ENCODE measurements around the gene PREP. TPM values are rescaled to one million over a fixed set of nuclear protein-coding genes. Genes with fewer than 3 reads are reported as not detected.

The PREP gene
- polyA plus RNA-seq, 1 of the 3 experiments (the other 2 are of a cell fraction) = 20.9 TPM

GRCh38 chr6:105257340-105257739 lies 145.5 kb downstream of the PREP start:
- H3K4me2 ChIP-seq = no peak overlapping the region
- DNase-seq = no peak
- ChIA-PET CTCF (interaction anchor here (1.3 kb wide), 1 partner anchor 31 kb away, joined by 4 read pairs; no protein-coding TSS in a partner anchor), POLR2A (no interaction called here)
- no peak overlapping the region for H3K27ac ChIP-seq (ENCODE audit: low read depth in 2 of 2, low read length in 1 of 2)
- H3K9ac ChIP-seq = no peak overlapping the region
- H3K4me3 ChIP-seq (ENCODE audit: low read depth in 2 of 2, low read length in 1 of 2) = no peak overlapping the region
- H4K20me1 ChIP-seq (ENCODE audit: insufficient read depth) = no peaks in the 10 kb centered on the region
- no peaks in the 10 kb centered on the region for H3K9me3 ChIP-seq
- no peaks in the 10 kb centered on the region for H3K79me2 ChIP-seq (ENCODE audit: insufficient read depth)
- peaks cover 0 to 6% of the 10 kb centered on the region in 2 experiments; a peak in 2 of 4 replicates for H3K4me1 ChIP-seq (ENCODE audit: control insufficient read depth in 1 of 2, insufficient read depth in 2 of 2, low read depth in 1 of 2, low read length in 1 of 2)
- no peaks in the 10 kb centered on the region for H3K36me3 ChIP-seq (replicated peaks in 1 of 2; ENCODE audit: control insufficient read depth in 1 of 2, insufficient read depth in 2 of 2, low read length in 1 of 2)
- no peak overlapping the region for H2AFZ ChIP-seq (ENCODE audit: low read depth)
- TF ChIP-seq NRF1 (IDR thresholded peaks at IDR 0.05; ENCODE audit: low read depth, low read length) (no peak), FOSL2 (IDR thresholded peaks at IDR 0.05; ENCODE audit: borderline replicate concordance, low read depth) (no peak), CTCF (IDR thresholded peaks at IDR 0.05) (no peak), CHD2 (IDR thresholded peaks at IDR 0.05; ENCODE audit: low read length, partially characterized antibody) (no peak), TEAD4 (IDR thresholded peaks at IDR 0.05; ENCODE audit: borderline replicate concordance, insufficient read depth) (no peak), RXRA (IDR thresholded peaks at IDR 0.05; ENCODE audit: borderline replicate concordance, low read depth) (no peak), MEF2A (IDR thresholded peaks at IDR 0.05; ENCODE audit: borderline replicate concordance, low read depth) (no peak), ELF1 (IDR thresholded peaks at IDR 0.05) (no peak), NFIC (IDR thresholded peaks at IDR 0.05; ENCODE audit: borderline replicate concordance) (no peak), SIN3A (IDR thresholded peaks at IDR 0.05; ENCODE audit: borderline replicate concordance, low read depth, low read length) (no peak)
- TF ChIP-seq, protein P1, sequence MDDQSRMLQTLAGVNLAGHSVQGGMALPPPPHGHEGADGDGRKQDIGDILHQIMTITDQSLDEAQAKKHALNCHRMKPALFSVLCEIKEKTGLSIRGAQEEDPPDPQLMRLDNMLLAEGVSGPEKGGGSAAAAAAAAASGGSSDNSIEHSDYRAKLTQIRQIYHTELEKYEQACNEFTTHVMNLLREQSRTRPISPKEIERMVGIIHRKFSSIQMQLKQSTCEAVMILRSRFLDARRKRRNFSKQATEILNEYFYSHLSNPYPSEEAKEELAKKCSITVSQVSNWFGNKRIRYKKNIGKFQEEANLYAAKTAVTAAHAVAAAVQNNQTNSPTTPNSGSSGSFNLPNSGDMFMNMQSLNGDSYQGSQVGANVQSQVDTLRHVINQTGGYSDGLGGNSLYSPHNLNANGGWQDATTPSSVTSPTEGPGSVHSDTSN (IDR thresholded peaks at IDR 0.05) = no peak
- TF ChIP-seq, protein P2, sequence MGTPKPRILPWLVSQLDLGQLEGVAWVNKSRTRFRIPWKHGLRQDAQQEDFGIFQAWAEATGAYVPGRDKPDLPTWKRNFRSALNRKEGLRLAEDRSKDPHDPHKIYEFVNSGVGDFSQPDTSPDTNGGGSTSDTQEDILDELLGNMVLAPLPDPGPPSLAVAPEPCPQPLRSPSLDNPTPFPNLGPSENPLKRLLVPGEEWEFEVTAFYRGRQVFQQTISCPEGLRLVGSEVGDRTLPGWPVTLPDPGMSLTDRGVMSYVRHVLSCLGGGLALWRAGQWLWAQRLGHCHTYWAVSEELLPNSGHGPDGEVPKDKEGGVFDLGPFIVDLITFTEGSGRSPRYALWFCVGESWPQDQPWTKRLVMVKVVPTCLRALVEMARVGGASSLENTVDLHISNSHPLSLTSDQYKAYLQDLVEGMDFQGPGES (IDR thresholded peaks at IDR 0.05; ENCODE audit: low read depth, low read length) = no peak
- H3K27me3 ChIP-seq (ENCODE audit: insufficient read depth) = no peaks in the 10 kb centered on the region
- H3K9me2 ChIP-seq = no peaks in the 10 kb centered on the region
- H3F3A ChIP-seq (replicated peaks; ENCODE audit: insufficient read depth) = no peaks in the 10 kb centered on the region

DNA sequence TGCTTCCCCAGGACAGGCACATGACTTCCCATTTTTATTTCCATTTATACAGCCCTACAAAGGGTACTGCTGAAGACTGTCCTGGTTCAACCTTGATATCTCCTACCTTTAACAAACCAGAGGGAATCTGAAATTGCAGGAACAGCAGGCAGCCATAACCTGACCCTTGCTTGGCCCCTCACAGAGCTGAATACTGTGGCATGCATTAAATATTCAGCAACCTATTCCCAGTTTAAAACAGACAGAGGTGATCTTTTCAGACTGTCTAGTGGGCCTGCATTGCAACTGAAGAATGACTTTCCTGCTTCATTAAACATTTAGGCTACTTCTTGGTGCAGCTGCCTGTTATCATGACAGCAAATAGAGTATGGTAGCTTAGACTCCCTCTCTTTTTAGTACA lies 146.3 kb downstream of the PREP start:
- ChIA-PET POLR2A (no interaction called here), CTCF (interaction anchor here (1.3 kb wide), 1 partner anchor 31 kb away, joined by 4 read pairs; no protein-coding TSS in a partner anchor)
- Histone ChIP-seq H3K9ac (no peak overlapping the region), H3F3A (replicated peaks; ENCODE audit: insufficient read depth) (no peaks in the 10 kb centered on the region), H2AFZ (ENCODE audit: low read depth) (no peak overlapping the region), H4K20me1 (ENCODE audit: insufficient read depth) (no peaks in the 10 kb centered on the region), H3K79me2 (ENCODE audit: insufficient read depth) (no peaks in the 10 kb centered on the region), H3K4me2 (no peak overlapping the region), H3K27ac (ENCODE audit: low read depth in 2 of 2, low read length in 1 of 2) (no peak overlapping the region), H3K36me3 (replicated peaks in 1 of 2; ENCODE audit: control insufficient read depth in 1 of 2, insufficient read depth in 2 of 2, low read length in 1 of 2) (no peaks in the 10 kb centered on the region), H3K9me2 (no peaks in the 10 kb centered on the region), H3K4me1 (ENCODE audit: control insufficient read depth in 1 of 2, insufficient read depth in 2 of 2, low read depth in 1 of 2, low read length in 1 of 2) (peaks cover 0 to 6% of the 10 kb centered on the region in 2 experiments; a peak in 2 of 4 replicates), H3K9me3 (no peaks in the 10 kb centered on the region), H3K27me3 (ENCODE audit: insufficient read depth) (no peaks in the 10 kb centered on the region), H3K4me3 (ENCODE audit: low read depth in 2 of 2, low read length in 1 of 2) (no peak overlapping the region)
- DNase-seq = no peak
- TF ChIP-seq EP300 (IDR thresholded peaks at IDR 0.05; ENCODE audit: borderline replicate concordance in 1 of 2, low read depth in 1 of 2, low read length in 1 of 2) = no peak
- TF ChIP-seq RCOR1 (IDR thresholded peaks at IDR 0.05; ENCODE audit: low read length) = no peak
- no peak for TF ChIP-seq MXI1 (IDR thresholded peaks at IDR 0.05; ENCODE audit: low read depth, low read length)
- no peak for TF ChIP-seq RXRA (IDR thresholded peaks at IDR 0.05; ENCODE audit: borderline replicate concordance, low read depth)
- no peak for TF ChIP-seq SMC3 (IDR thresholded peaks at IDR 0.05; ENCODE audit: low read depth, low read length)
- TF ChIP-seq TCF12 (IDR thresholded peaks at IDR 0.05) = no peak
- no peak for TF ChIP-seq TAF1 (IDR thresholded peaks at IDR 0.05; ENCODE audit: borderline replicate concordance, low read depth, low read length)
- TF ChIP-seq NRF1 (IDR thresholded peaks at IDR 0.05; ENCODE audit: low read depth, low read length) = no peak
- no peak for TF ChIP-seq POLR2AphosphoS5 (IDR thresholded peaks at IDR 0.05; ENCODE audit: low read depth, low read length)
- TF ChIP-seq RFX5 (IDR thresholded peaks at IDR 0.05; ENCODE audit: low read length) = no peak
- no peak for TF ChIP-seq CTCF (IDR thresholded peaks at IDR 0.05)
- TF ChIP-seq, protein P3, sequence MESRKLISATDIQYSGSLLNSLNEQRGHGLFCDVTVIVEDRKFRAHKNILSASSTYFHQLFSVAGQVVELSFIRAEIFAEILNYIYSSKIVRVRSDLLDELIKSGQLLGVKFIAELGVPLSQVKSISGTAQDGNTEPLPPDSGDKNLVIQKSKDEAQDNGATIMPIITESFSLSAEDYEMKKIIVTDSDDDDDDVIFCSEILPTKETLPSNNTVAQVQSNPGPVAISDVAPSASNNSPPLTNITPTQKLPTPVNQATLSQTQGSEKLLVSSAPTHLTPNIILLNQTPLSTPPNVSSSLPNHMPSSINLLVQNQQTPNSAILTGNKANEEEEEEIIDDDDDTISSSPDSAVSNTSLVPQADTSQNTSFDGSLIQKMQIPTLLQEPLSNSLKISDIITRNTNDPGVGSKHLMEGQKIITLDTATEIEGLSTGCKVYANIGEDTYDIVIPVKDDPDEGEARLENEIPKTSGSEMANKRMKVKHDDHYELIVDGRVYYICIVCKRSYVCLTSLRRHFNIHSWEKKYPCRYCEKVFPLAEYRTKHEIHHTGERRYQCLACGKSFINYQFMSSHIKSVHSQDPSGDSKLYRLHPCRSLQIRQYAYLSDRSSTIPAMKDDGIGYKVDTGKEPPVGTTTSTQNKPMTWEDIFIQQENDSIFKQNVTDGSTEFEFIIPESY (IDR thresholded peaks at IDR 0.05; ENCODE audit: borderline replicate concordance, low read depth) = no peak
- no peak for TF ChIP-seq CHD2 (IDR thresholded peaks at IDR 0.05; ENCODE audit: low read length, partially characterized antibody)

All from SK-N-SH (cell line).